ENCODE results near the gene CLCNKB. TPM values are rescaled to one million over a fixed set of nuclear protein-coding genes. Genes with fewer than 3 reads are reported as not detected.
"Not testable (repeated sequence)": the region's sequence is repeated elsewhere in the genome, so short reads cannot be mapped to it uniquely, and the experiment has no call there.

The CLCNKB gene
- total RNA-seq, 4 donors from 2014 or later, result 0.41 to 1.9 (median 1.2) TPM; not detected in 1

DNA sequence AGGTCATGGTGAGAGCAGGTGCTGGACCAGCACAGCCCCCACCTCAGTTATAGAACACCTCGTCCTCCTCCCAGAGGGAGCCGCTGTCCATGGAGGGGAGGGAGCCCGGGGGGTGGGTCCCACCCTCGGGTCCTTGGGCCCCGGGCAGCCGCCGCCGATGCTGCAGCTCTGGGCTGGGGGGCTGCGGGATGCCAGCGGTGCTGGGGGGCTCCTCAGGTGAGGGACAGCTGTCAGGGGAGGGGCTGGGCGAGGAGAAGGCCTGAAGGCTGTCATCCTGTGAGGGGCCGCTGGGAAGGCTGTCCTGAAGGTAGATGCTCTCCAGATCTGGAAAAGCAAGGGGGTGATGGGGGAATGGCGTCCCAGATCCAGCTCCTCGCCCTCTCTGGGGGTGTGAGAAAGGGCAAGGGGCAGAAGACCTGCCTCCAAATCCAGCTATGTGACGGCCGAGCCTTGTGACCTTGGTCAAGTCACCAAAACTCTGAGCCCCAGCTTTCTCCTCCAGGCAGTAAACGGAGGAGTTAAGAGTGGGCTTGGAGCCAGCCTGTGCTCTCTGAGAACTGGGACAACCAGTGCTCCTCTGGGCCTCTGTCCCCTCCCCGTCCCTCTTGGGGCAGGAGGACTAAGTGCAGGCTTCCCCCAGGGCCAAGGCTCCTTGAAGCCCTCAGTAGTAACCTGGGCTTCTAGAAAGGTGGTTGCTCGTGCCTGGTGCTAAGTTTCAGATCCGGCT, 15.0 kb downstream of the CLCNKB start:
- H3K27ac ChIP-seq; H3K4me1 ChIP-seq; H3K9me3 ChIP-seq; H3K36me3 ChIP-seq; intact Hi-C loops (cut with DNase I; ENCODE audit: low total_unique reads); H3K27me3 ChIP-seq; H3K4me3 ChIP-seq; DNase-seq: not testable (repeated sequence)

DNA sequence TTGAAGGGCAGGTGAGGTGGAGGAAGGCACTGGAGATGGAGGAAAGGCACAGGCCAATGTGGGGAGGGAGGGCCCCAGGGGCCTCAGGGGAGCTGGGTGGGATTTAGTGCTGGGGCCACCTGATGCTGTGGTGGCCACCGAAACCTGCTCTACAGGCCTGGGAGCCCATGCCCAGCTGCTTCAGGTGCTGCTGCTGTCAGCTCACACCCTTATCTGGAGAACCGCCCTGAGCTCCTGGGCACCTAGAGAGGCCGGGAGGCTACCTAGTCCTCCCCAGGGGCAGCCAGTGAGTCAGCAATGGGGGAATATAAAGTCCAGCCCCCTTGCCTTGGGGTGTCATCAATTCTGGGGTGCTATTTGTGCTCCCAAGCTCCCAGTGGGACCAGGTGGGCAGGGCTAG, 17.7 kb downstream of the CLCNKB start:
- H3K4me3 ChIP-seq, result no peak overlapping the region
- H3K27ac ChIP-seq, result no peak overlapping the region
- H3K36me3 ChIP-seq, result no peaks in the 10 kb centered on the region
- no peak for DNase-seq
- TF ChIP-seq, protein P1, sequence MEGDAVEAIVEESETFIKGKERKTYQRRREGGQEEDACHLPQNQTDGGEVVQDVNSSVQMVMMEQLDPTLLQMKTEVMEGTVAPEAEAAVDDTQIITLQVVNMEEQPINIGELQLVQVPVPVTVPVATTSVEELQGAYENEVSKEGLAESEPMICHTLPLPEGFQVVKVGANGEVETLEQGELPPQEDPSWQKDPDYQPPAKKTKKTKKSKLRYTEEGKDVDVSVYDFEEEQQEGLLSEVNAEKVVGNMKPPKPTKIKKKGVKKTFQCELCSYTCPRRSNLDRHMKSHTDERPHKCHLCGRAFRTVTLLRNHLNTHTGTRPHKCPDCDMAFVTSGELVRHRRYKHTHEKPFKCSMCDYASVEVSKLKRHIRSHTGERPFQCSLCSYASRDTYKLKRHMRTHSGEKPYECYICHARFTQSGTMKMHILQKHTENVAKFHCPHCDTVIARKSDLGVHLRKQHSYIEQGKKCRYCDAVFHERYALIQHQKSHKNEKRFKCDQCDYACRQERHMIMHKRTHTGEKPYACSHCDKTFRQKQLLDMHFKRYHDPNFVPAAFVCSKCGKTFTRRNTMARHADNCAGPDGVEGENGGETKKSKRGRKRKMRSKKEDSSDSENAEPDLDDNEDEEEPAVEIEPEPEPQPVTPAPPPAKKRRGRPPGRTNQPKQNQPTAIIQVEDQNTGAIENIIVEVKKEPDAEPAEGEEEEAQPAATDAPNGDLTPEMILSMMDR (IDR thresholded peaks at IDR 0.05), result no peak
- no peak for TF ChIP-seq POLR2A (IDR thresholded peaks at IDR 0.05)
- no peaks in the 10 kb centered on the region for H3K9me3 ChIP-seq
- no peaks in the 10 kb centered on the region for H3K27me3 ChIP-seq
- intact Hi-C loops (cut with DNase I; ENCODE audit: low total_unique reads), result no loop called here
- no peaks in the 10 kb centered on the region for H3K4me1 ChIP-seq

DNA sequence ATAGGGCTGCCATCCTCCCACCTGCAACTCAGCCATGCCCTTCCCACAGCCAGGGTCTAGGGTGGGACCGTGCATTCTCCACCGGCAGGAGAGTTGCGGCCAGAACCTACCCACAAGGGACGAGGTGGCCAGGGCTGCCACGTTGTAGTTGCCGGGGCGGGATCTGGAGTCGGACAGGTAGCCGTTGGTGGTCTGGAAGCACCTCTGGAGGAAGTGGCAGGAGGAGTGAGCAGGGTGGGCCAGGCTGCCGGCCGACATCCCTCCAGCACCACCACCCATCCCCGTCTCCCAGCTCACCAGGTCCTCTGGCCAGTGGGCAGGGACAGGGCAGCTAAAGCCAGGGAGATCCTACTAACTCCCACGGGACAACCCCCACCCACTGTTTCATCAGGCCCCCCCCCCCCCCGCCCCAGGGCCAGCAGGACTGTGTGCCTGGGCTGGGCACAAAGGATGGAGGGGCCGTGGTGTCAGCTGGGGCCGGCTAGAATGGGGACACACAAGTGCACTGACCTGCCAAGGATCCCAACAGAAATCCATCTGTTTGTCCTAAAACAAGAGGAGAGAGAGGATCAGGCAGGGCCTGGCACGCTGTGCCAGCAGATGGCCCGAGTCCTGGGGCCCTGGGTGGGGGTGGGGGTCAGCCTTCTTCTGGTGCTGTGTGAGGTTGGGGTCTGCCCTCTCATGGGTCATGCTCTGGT, 18.6 kb downstream of the CLCNKB start:
- H3K27ac ChIP-seq; H3K36me3 ChIP-seq; H3K4me1 ChIP-seq; H3K27me3 ChIP-seq; DNase-seq; H3K4me3 ChIP-seq; intact Hi-C loops (cut with DNase I; ENCODE audit: low total_unique reads); H3K9me3 ChIP-seq: not testable (repeated sequence)

DNA sequence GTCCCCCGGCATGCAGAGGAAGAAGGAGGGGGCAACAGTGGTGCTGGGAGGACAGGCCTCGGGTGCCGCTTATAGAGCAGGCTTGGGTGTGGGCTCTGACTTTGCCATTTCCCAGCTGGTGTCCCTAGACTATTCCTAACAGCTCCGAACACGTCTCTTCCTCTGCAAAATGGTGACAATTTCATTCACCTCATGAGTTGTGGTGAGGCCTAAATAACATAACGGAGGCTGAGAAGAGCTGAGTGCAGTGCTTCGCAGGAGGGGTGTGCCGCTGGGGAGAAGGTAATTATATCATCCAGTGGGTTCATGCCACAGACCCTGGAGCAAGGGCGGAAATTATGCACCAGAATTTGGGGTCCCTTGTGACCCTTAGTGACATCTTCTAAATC, 19.1 kb downstream of the CLCNKB start:
- H3K4me1 ChIP-seq; H3K9me3 ChIP-seq; H3K27me3 ChIP-seq; intact Hi-C loops (cut with DNase I; ENCODE audit: low total_unique reads); DNase-seq; H3K27ac ChIP-seq; H3K36me3 ChIP-seq; H3K4me3 ChIP-seq: not testable (repeated sequence)

DNA sequence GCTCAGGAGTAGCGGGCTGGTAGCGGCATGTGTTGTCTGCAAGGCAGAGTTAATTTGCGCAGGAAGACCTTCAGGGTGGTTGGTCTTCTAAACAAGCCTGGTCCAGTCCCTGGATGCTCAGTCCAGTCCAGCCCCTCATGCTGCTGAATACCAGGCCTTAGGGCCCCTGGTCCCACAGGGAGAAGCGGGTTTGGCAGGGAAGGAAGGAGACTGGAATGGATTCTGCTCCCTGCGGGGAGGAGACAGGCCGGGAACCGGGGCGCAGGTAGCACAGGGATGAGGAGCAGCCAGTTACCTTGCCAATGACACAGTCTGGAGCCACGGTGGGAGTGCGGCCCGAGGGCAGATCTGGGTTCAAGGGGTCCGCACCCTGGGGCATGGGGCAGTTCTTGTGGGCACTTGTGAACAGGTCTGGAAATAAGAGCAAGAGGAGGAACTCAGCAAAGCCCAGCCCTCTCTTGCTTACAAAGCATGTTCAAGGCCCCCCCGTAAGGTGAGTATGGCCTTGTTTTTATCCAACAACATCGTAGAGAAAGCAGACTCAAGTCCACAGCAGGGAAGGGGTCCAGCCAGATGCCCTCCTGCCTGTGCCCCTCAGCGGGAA, 19.7 kb downstream of the CLCNKB start:
- intact Hi-C loops (cut with DNase I; ENCODE audit: low total_unique reads), result no loop called here
- Histone ChIP-seq H3K36me3 (no peaks in the 10 kb centered on the region), H3K27me3 (no peaks in the 10 kb centered on the region), H3K4me1 (no peaks in the 10 kb centered on the region), H3K4me3 (no peak overlapping the region), H3K9me3 (no peaks in the 10 kb centered on the region), H3K27ac (no peak overlapping the region)
- no peak for TF ChIP-seq POLR2A (IDR thresholded peaks at IDR 0.05)
- TF ChIP-seq, protein P1 (IDR thresholded peaks at IDR 0.05), result no peak
- no peak for DNase-seq

DNA sequence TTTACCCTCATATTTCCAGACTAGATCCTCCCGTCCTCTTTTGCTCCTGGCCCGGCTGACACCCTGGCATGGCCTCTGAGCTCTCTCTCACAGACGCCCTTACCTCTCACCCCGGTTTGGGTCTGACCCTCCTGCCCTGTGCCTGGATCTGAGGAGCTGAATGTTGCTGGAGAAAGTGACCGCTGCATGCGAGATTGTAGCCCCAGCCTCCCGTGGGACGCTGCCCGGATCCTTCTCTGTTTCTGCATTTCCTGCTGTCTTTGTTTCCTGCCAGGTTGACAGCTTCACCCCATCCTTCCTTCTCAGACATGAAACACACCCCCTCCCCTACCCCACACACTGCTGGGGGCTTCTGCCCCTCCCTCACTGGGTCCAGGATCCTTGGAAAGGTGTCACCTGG, 20.3 kb downstream of the CLCNKB start:
- no peak overlapping the region for H3K4me3 ChIP-seq
- H3K4me1 ChIP-seq, result no peaks in the 10 kb centered on the region
- TF ChIP-seq, protein P1 (IDR thresholded peaks at IDR 0.05), result no peak
- TF ChIP-seq POLR2A (IDR thresholded peaks at IDR 0.05), result no peak
- H3K27ac ChIP-seq, result no peak overlapping the region
- H3K27me3 ChIP-seq, result no peaks in the 10 kb centered on the region
- no peaks in the 10 kb centered on the region for H3K9me3 ChIP-seq
- intact Hi-C loops (cut with DNase I; ENCODE audit: low total_unique reads), result no loop called here
- no peak for DNase-seq
- no peaks in the 10 kb centered on the region for H3K36me3 ChIP-seq
